IPS-NIHi11 (cell line): Measurements from ENCODE around the gene ZNF793.
A peak's percentile ranks its signal among the peaks of the same experiment; 100 is the strongest.

Experiments used
- DNase-seq: peaks from one replicate; pipeline ENCODE4 v3.0.0; 2012; ENCODE audit warnings: mixed read lengths, low spot score

Gene ZNF793

DNA sequence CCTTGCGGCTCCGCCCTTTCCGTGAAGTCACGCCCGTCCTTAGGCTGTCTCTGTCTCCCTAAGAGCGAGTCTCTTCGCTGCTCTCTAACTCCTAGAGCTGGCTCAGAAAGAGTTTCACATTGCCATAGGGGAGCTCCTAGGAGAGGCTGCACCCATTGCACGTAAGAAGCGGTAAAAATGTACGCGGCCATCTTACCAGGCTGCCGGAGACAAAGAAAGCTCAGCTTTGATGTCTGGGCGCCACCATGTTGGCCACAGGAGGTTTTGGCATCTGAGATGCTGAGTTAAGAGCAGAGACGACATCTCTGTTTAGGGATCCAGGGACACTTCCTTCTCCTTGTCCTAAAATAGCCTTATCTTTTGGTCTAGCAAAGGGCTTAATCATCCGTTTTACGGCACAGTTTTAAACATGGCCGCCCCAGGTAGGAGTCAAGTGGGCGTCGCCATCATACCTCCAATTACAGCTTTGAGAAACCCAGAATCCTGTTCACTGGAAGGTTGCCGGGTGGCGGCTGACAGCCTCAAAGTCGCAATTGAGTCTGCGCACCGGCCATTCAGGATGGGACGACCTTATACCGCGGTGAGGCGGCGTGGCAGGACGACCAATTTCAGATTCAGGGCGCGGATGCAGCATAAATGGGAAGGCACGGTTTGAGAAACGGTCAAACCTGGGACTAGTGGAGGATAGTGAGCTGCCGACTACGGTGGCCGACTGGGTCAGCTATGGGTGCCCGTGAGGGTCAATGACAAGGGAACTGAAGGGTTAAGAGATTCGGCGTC, at the start of gene ZNF793:
Gene ZNF793 (plus strand): TSS at position 553 of the 780 bp plus-strand sequence. CDS start 16,501 bp downstream, outside the sequence.
- peak; percentile 84 for DNase-seq

DNA sequence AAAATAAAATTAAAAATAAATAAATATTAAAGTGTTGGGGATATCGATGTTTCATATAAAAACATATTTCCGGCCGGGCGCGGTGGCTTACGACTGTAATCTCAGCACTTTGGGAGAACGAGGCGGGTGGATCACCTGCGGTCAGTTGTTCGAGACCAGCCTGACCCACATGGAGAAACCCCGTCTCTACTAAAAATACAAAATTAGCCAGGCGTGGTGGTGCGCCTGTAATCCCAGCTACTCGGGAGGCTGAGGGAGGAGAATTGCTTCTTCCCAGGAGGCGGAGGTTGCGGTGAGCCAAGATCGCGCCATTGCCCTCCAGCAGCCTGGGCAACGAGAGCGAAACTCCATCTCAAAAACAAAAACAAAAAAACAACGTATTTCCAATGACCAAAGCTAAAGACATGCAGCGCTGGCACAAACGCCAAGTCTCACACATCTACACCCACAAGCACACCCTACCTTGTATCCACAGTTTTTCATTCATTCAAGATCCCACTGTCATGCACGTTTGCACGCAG, 40.4 kb upstream of the ZNF793 start:
- no peak for DNase-seq

DNA sequence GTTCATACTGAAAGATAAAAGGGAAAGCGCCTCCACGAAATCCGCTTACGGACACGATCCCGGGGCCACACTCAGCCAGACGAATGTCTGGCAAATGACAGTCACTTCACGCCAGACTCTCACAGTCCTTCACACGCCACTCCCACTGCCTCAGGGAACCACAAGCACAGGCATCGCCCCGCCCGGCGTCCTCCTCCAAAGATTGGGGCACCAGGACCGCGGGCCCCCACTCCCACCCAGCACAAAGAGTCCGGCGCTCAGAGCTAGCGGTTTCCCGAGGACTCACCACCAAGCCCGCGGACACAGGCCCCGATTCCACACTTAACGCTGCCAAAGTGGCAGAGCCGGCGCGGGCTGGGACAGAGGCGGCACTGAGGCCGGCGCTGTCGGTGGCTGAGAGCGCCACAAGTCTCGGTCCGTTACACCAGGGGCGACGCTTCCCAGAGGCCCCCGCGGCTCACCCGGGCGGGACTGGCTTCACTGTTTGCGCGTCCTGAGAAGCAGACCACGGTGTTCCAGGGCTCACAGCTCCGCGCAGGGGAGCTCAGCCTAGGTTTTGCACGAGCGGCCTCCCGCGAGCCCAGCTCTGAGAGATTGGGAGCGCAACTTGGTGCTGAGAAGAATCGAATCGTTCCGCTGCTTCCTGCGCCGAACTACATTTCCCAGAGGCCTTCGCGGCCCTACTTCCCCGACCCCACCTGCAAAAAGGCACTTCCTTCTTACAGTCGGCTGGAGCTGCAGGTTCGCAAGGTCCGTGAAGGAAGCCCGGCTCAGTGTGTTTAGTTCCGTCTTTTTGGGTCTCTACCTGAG, 39.7 kb upstream of the ZNF793 start, which contains the start of gene ZNF569:
Gene ZNF569 (minus strand): TSS at position 647 of the 810 bp plus-strand sequence. CDS start 22,523 bp downstream, outside the sequence.
- DNase-seq, result peak; percentile 80

DNA sequence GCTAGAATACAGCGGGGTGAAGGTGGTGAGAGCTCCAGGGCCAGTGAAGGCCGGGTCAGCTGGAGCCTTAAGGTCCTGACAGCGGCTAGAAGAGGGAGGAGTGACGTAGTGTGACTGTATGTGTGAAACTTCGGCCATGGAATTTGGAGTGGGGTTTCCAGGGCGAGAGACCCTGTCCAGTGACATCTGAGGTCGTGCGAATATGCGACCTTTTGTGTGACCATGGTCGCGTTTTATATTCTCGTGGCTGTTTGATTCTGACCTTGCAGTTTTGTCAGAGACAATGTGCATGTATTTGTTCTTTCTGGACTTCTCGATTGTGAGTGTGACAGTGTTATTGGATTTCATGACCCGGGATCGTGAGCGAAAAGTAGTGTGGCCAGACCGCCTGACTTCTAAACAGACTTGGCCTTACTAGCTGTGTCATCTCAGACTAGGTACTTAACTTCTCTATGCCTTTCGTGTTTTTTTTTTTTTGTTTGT, 39.1 kb upstream of the ZNF793 start:
- DNase-seq, result no peak

DNA sequence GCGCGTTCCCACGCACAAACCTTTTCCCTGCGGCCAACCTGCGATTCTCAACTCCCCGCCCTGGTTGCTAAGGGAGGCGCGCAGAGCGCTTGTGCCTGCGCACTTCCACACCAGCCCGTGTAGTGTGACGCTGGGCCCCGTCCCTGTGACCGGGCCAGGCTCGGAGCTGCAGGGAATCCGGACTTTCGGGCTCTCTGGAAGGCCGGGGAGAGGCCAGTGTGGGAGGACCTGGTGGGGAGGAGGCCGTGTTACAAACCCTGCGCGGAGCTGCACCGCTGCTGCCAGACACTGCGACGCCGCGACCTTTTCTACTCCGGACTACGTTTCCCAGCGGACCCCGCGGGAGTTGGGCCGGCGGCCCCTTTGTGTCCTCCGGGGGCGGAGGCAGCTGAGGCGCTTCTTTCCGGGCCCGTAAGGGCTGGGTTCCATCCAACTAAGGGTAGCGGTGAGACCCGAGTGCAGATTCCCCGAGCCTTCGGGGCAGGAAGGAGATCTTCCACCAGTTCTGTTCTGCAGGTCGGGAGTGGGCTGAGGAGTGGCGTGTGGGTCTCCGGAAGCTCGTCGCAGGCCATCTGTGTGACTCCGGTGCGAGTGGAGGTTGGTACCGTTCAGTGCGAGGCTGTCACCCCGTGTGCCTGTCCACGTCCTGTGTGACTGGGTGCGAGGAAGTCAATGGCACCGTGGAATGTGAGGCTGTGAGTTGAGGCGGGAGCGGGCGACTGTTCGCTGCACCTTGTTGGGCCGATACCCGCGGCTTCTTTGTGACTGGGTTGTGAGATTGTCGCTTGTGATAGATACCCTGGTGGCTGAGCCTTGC, 37.6 kb upstream of the ZNF793 start, which contains the start of gene ZNF570:
Gene ZNF570 (plus strand): TSS at position 396 of the 817 bp plus-strand sequence. CDS start 999 bp downstream, outside the sequence.
- peak; percentile 84 for DNase-seq

DNA sequence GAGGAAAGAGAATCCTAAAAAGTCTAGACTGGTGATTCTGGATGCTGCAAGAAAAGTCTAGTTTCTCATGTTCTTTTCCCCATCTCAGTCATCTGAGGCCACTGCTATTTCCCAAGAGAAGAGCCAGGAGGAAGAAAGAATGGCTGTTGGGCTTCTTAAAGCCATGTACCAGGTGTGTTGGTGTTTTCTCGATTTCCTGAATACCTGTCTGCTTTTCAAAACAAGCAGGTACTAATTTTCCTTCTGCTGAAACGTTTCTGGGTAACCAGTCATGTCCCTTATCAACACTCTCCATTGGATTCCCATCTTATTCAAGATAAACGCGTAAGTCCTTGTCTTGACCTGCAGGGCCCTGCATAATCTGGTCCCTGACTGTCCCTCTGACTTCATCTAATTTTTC, 36.5 kb upstream of the ZNF793 start:
- no peak for DNase-seq

DNA sequence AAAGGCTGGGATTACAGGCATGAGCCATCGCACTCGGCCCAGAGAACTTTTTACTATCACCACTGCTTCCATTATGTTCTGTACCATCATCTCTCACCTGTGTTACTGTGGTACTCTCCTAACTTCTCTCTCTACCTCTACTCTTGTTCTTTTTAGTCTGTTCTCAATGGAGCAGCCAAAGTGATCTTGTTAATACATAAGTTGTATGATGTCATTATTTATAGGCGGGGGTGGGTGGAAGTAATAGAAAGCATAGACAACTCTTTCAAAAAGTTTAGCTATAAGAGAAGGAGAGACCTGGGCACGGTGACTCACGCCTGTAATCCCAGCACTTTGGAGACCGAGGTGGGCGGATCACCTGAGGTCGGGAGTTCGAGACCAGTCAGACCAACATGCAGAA, 34.6 kb upstream of the ZNF793 start:
- no peak for DNase-seq

DNA sequence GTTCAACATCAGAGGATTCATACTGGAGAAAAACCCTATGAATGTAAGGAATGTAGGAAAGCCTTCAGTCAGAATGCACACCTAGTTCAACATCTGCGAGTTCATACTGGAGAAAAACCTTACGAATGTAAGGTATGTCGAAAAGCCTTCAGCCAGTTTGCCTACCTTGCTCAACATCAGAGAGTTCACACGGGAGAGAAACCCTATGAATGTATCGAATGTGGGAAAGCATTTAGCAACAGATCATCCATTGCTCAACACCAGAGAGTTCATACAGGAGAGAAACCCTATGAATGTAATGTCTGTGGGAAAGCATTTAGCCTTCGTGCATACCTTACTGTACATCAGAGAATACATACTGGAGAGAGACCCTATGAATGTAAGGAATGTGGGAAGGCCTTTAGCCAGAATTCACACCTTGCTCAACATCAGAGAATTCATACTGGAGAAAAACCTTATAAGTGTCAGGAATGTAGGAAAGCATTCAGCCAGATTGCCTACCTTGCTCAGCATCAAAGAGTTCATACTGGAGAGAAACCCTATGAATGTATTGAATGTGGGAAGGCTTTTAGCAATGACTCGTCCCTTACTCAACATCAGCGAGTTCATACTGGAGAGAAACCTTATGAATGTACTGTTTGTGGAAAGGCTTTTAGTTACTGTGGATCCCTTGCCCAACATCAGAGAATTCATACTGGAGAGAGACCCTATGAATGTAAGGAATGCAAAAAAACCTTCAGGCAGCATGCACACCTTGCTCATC, 22.2 kb upstream of the ZNF793 start:
- no peak for DNase-seq

DNA sequence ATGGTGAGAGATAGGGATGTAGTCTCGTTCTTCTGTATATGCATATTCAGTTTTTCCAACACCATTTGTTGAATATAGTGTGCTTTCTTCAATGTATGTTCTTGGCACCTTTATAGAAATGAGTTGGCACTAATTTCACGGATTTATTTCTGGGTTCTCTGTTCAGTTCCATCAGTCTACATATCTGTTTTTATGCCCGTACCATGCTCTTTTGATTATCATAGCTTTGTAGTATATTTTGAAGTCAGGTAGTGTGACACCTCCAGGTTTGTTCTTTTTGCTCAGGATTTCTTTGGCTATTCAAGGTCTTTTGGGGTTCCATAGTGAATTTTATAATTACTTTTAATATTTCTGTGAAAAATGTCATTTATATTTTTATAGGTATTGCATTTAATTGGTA, 14.5 kb upstream of the ZNF793 start:
- DNase-seq, result no peak

DNA sequence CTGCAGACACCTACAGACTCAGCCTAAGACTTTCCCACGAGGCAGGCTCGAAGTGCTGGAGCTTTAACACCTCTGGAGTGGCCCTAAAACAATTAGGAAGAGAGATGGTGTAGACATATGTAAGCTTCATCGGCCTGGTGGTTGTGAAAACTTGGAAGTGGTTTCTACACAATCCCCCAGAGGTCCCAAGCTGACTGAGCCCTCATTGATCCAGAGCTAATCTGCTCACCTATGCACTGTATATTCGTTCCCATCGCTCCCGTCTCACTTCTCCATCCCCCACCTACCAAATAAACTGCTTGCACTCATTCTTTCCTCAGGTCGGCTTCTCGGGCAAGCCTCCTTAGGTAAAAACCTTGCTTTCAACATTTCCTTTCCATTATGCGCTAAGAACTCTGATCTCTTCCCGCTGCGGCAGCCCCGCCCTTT, 767 bp upstream of the ZNF793 start:
- DNase-seq, result no peak

DNA sequence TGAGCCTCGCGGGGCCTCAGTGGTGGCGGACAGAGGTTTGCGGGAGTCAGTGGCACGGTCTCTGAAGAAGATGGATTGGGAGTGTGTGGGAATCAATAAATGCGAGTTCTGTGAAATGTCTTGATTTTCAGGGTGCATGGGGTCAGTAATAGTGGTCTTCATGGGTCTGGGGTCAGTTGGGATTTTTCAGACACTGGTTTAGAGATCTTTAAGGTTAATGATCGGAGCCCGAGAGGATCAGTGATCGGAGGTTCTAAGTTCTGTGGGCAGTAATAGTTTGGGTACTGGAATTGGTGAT, 377 bp downstream of the ZNF793 start:
- no peak for DNase-seq

DNA sequence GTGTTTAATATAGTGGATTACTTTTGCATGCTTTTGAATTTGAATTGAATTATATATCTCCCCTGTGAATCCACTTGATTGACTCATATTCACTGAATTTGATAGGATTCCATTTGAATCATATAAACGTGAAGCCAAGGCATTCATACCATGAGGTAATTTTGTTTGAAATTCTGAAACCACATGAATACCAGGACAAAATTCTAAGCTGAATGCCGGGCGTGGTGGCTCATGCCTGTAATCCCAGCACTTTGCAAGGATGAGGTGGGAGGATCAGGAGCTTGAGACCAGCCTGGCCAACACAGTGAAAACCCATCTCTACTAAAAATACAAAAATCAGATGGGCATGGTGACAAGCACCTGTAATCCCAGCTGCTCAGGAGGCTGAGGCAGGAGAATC, 4.4 kb downstream of the ZNF793 start:
- no peak for DNase-seq

DNA sequence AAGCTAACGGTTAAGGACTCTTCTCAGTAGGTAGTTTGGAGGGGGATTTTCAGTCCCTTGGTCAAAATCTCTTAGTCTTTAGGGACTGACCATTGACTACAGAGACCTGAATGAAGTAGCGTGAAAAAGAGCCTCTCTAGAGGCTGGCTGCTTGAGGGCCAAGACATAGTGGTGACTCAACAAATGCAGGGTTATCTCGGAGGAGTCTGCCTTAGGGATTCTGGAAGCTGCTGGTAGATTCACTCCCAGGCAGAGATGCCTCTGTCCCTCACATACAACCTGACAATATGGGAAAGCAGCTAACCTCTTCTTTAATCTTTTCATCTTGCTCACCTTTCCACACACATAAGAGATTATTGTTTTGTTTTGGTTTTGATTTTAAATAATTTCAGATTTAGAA, 5.1 kb downstream of the ZNF793 start:
- no peak for DNase-seq

DNA sequence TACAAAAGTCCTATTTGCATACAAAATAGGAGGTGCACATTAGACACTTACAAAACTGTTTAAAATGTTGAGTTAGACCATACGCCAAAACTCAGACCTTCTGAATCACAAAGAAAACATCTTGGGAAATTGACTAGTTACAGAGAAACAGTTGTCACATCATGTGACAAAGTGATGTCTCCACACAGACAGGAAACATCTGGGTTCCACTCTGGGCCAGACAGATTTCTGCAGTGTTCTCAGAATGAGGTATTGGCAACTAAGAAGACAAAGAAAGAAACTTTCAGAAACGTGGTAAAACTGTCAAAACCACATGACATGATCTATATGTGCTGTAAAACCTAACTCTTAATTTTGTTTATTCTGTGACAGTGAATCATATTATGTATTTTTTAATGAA, 6.7 kb downstream of the ZNF793 start:
- DNase-seq, result no peak

DNA sequence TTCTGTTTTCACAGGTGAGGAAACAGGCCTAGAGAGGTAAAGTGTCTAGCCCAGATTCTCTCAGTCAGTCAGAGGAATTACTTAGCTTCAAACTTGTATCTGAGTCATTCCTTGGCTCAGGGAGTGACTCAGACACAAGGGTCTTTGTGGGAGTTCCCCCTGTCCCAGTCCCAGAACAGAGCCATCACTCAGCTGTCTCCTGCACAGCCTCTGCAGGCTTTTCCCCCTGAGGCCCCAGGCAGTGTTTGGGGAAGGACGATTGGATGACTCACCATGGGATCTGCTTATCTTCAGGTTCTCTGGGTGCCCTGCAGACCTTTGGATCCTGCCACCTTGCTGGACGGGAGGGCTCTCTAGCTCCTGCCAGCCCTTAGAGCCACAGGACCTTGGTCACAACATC, 13.2 kb downstream of the ZNF793 start:
- no peak for DNase-seq

DNA sequence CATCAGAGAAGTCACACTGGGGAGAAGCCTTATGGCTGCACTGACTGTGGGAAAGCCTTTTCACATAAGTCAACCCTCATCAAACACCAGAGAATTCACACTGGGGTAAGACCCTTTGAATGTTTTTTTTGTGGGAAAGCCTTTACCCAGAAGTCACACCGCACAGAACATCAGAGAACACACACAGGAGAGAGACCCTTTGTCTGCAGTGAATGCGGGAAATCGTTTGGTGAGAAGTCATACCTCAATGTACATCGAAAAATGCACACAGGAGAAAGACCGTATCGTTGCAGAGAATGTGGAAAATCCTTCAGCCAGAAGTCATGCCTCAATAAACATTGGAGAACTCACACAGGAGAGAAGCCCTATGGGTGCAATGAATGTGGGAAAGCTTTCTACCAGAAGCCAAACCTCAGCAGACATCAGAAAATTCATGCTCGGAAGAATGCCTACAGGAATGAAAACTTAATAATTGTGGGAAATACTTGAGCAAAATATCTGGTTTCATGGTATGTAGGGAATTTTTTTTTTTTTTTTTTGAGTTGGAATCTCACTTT, 30.7 kb downstream of the ZNF793 start:
- DNase-seq, result no peak

DNA sequence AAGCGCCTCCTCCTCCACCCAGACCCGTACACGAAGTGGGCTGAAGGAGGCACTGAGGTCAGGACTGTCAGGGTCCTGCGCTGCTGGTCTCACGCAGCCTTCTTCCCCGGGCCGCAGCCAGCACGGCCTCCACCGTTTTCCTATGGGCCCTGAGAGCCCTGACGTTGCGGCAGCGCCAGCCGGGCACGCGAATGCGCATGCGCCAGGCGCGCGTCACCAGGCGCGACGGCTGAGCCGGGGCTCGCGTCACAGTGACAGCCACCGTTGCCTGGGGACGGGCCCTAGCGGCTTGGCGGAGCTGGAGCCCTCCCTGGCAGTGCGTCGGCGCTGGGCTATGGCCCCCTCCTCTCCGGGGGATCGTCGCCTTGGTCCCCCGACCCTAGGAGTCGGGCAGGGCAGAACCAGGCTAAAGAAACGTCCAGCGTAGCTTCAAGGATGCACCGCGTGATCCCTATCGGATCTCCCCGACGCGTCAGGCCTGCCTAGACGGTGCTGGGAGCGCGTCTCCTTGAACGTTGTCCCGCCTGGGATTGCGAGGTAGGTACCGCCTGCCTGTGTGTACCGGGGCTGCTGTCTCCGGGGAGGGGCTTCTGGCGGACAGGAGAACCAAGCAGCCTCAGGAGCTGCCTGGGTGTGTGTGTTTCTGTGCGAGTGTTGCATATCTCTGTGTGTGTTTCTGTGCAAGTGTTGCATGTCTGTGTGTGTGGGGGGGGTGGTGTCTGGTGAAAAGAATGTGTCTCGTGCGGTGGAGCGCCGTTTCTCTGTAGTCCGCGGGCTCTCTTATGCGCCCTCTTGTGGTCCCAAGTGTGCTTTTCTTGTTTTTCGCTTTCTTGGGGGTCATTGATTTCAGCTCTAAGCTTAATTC, 44.6 kb downstream of the ZNF793 start:
- peak; percentile 24 for DNase-seq

DNA sequence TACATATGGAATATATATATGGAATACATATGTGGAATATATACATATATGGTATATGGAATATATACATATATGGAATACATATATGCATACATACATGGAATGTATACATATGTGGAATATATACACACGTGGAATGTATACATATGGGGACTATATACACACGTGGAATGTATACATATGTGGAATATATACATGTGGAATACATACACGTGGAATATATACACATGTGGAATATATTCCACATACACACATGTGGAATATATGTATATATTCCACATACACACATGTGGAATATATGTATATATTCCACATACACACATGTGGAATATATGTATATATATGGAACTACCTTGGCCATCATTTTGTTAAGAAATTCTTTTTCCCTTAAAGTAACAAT, 56.8 kb downstream of the ZNF793 start:
- no peak for DNase-seq

DNA sequence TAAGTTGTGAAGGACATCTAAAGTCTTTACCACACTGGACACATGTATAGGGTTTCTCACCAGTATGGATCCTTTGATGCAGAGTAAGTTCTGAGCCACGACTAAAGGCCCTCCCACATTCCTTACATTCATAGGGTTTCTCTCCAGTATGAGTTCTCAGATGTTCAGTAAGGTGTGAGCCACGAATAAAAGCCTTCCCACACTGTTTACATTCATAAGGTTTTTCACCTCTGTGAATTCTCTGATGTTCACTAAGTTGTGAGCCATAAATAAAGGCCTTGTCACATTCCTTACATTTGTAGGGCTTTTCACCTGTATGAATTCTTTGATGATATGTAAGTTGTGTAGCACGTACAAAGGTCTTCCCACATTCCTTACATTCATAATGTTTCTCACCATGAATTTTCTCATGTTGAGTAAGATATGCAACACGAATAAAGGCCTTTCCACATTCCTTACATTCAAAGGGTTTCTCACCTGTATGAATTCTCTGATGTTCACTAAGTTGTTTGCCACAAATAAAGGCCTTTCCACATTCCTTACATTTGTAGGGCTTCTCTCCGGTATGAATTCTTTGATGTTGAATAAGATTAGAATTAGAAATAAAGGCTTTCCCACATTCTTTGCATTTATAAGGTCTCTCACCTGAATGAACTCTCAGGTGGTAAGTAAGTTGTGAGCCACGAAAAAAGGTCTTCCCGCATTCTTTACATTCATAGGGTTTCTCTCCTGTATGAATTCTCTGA, 58.1 kb downstream of the ZNF793 start:
- no peak for DNase-seq
